Duodenal mucosa (tissue), 2 donors: ENCODE data around the gene TTLL5.

ENCODE experiments used
- H3K27ac ChIP-seq: one replicate; pipeline ENCODE4 v1.7.0; 2013; ENCODE audit warnings: low read depth, low read length
- H3K27me3 ChIP-seq, 2 donors: one replicate each; pipeline ENCODE4 v1.7.0; 2013; ENCODE audit warnings: low read length in 2 of 2, control low read depth in 1 of 2; ENCODE audit not compliant: insufficient read depth in 2 of 2, control insufficient read depth in 1 of 2
- H3K36me3 ChIP-seq, 2 donors: one replicate each; pipeline ENCODE4 v1.7.0; 2013; ENCODE audit warnings: low read length in 2 of 2, control low read depth in 1 of 2; ENCODE audit not compliant: insufficient read depth in 2 of 2, control insufficient read depth in 1 of 2
- H3K4me1 ChIP-seq, 2 donors: one replicate each; pipeline ENCODE4 v1.7.0; 2013; ENCODE audit warnings: low read length in 2 of 2, control low read depth in 1 of 2; ENCODE audit not compliant: insufficient read depth in 2 of 2, control insufficient read depth in 1 of 2
- H3K4me3 ChIP-seq, 2 donors: one replicate each; pipeline ENCODE4 v1.7.0; 2013; ENCODE audit warnings: low read length in 2 of 2, low read depth in 1 of 2
- H3K9ac ChIP-seq, 2 donors: one replicate each; pipeline ENCODE4 v1.7.0; 2013; ENCODE audit warnings: low read length in 2 of 2, low read depth in 1 of 2
- H3K9me3 ChIP-seq, 2 donors: one replicate each; pipeline ENCODE4 v1.7.0; 2013; ENCODE audit warnings: low read length in 2 of 2, control low read depth in 1 of 2; ENCODE audit not compliant: control insufficient read depth in 1 of 2

The TTLL5 gene

GRCh38 chr14:75697918-75698317 lies 36.9 kb downstream of the TTLL5 start:
- Histone ChIP-seq H3K4me3 (no peak overlapping the region), H3K36me3 (peaks cover 17 to 33% of the 10 kb centered on the region in 2 donors), H3K4me1 (no peaks in the 10 kb centered on the region), H3K27me3 (no peaks in the 10 kb centered on the region), H3K9ac (no peak overlapping the region), H3K27ac (no peak overlapping the region), H3K9me3 (no peaks in the 10 kb centered on the region)

- no peak overlapping the region for H3K4me3 ChIP-seq
- H3K36me3 ChIP-seq = peaks cover 12 to 28% of the 10 kb centered on the region in 2 donors
- H3K27me3 ChIP-seq = no peaks in the 10 kb centered on the region
- no peak overlapping the region for H3K9ac ChIP-seq
- H3K9me3 ChIP-seq = no peaks in the 10 kb centered on the region
- no peaks in the 10 kb centered on the region for H3K4me1 ChIP-seq
- H3K27ac ChIP-seq = no peak overlapping the region
Measured at GRCh38 chr14:75699331-75699730, 38.3 kb downstream of the TTLL5 start.

DNA sequence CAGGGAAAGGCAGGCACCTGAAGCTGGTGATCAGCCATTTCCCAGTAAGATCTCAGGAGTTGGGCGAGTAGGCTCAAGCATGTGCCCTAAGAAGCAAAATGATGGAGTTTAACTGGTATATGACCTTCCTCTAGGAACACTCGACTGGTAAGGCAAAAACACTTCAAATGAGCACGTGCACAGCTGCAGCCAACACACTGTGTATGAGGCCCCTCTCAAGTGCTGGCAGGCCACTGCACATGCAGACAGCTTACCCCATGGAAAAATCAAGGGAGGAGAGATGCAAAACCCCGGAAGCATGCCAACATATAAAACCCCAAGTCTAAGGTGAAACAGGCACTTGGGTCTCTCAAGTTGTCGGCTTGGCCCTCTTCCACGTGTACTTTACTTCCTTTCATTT lies 39.2 kb downstream of the TTLL5 start:
- no peaks in the 10 kb centered on the region for H3K27me3 ChIP-seq
- no peak overlapping the region for H3K9ac ChIP-seq
- H3K27ac ChIP-seq = no peak overlapping the region
- H3K9me3 ChIP-seq = no peaks in the 10 kb centered on the region
- H3K4me3 ChIP-seq = no peak overlapping the region
- no peaks in the 10 kb centered on the region for H3K4me1 ChIP-seq
- peaks cover 12 to 27% of the 10 kb centered on the region in 2 donors for H3K36me3 ChIP-seq

- Histone ChIP-seq H3K27me3 (no peaks in the 10 kb centered on the region), H3K27ac (no peak overlapping the region), H3K4me3 (no peak overlapping the region), H3K9me3 (no peaks in the 10 kb centered on the region), H3K36me3 (peaks cover 12 to 27% of the 10 kb centered on the region in 2 donors), H3K9ac (no peak overlapping the region), H3K4me1 (no peaks in the 10 kb centered on the region)
Measured at GRCh38 chr14:75702122-75702521, 41.1 kb downstream of the TTLL5 start.

DNA sequence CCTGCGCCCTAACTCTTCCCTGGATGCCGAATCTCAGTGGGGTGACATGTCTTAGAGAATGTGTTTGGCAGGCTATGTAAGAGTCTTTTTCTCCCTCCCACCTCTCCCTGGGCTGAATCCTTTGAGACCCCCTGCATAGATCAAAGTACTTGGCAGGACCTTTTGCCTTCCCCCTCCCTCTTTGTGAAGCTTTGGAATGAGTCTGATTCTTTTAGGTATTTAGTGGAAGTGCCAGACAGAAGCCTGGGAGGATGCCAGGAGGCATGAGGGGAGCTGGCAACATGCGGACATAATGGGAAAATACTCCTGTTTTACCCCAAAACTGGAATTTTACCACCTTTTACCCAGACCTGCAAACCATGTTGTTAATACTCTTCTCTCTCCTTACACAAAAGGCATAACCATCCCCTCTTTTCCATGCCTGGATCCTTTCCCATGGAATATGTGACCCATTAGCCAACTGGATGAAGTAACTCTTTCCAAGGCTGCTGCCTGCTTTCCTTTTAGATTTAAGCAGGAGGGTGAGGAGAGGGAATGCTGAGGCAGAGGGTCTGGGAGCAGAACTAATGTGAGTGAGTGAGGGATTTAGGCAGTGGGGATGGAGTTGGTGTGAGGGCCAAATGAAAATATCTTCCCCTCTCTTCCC lies 41.7 kb downstream of the TTLL5 start:
- no peaks in the 10 kb centered on the region for H3K4me1 ChIP-seq
- H3K27ac ChIP-seq = no peak overlapping the region
- no peak overlapping the region for H3K9ac ChIP-seq
- no peaks in the 10 kb centered on the region for H3K27me3 ChIP-seq
- no peaks in the 10 kb centered on the region for H3K9me3 ChIP-seq
- H3K36me3 ChIP-seq = peaks cover 12 to 29% of the 10 kb centered on the region in 2 donors
- no peak overlapping the region for H3K4me3 ChIP-seq

GRCh38 chr14:75703467-75703866 lies 42.4 kb downstream of the TTLL5 start:
- no peaks in the 10 kb centered on the region for H3K27me3 ChIP-seq
- H3K4me1 ChIP-seq = no peaks in the 10 kb centered on the region
- H3K27ac ChIP-seq = no peak overlapping the region
- no peak overlapping the region for H3K9ac ChIP-seq
- peaks cover 12 to 30% of the 10 kb centered on the region in 2 donors for H3K36me3 ChIP-seq
- no peaks in the 10 kb centered on the region for H3K9me3 ChIP-seq
- H3K4me3 ChIP-seq = no peak overlapping the region

DNA sequence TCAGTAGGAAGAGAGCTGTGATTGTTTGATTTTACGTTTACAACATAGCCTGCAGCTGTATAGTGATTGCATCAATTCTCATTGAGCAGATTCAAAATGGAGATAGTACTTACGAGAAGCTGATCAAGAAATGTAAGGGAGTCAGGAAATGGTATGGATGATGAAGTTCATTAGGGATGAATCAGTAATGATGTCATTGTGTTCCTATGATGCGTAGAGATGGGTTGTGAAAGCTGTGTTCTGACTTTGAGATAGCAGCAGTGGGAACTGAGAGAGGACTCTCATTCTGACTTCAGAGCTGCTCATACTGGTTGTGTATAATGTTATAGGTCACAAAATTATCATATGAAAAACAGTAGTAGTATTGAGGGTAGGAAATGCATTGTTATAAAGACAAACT lies 44.0 kb downstream of the TTLL5 start:
- H3K27me3 ChIP-seq = no peaks in the 10 kb centered on the region
- no peak overlapping the region for H3K9ac ChIP-seq
- peaks cover 5 to 21% of the 10 kb centered on the region in 2 donors for H3K36me3 ChIP-seq

DNA sequence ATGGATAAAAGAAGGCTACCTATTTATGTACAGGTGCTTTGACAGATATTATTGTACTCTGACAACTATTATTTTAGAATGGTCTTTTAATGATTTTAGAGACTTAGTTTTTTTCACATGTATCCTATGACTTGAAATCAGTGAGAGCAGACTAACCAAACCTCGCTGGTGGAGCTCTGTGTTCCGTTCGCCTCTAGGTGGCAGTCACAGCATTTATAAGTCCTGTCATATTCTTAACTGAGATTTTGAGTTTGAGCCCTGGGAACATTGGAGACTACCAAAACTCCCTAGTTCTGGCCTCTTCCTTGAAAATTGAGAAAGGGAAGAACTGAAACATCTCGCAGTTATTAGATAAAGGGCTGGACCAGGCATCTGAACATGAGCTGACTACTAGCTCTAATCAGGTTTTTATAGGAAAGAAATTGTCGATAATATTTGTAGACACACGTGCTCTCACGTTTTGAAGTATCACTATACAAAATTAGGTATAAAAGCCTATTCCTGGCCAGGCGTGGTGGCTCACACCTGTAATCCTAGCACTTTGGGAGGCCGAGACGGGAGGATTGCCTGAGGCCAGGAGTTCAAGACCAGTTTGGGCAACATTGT lies 48.3 kb downstream of the TTLL5 start:
- H3K9me3 ChIP-seq = no peaks in the 10 kb centered on the region
- no peak overlapping the region for H3K9ac ChIP-seq
- H3K4me3 ChIP-seq = no peak overlapping the region
- no peaks in the 10 kb centered on the region for H3K4me1 ChIP-seq
- H3K27me3 ChIP-seq = no peaks in the 10 kb centered on the region
- no peak overlapping the region for H3K27ac ChIP-seq
- peaks cover 0 to 5% of the 10 kb centered on the region in 2 donors for H3K36me3 ChIP-seq

More for the DNA sequence above, 44.0 kb downstream of the TTLL5 start:
- Histone ChIP-seq H3K4me1 (no peaks in the 10 kb centered on the region), H3K9me3 (no peaks in the 10 kb centered on the region), H3K4me3 (no peak overlapping the region), H3K27ac (no peak overlapping the region)

DNA sequence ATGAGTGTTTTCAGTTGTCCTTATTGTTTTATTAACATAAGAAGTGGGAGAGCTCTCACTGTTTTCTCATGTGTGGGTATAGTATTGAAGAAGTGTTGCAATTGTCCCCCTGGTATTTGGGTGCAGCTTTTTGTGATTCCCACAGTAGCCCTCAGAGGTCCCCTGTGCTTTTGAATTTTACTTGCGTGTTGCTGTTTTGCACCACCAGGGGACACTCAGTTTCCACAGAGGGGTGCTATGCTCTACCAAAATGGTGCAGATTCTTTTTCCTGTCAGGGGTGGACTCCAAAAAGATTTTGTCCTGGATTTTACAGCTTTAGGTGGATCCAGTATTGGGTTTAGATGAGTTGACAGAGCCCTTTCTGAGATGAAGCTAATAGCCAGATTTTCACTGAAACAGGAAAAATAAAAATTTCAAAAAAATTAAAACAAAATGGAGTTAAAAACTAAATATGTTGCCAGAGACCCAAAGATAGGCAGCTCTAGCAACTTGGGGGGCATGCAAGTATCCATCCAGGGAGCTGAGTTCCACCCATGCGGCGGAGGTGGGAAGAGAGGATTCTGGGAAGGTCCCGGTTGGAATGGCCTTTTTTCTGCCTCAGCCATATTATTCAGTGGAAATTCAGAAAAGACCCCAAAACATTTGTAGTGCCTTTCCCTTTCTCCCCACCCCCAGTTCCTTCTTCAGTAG lies 50.2 kb downstream of the TTLL5 start:
- H3K9me3 ChIP-seq = no peaks in the 10 kb centered on the region
- peaks cover 0 to 3% of the 10 kb centered on the region in 2 donors for H3K36me3 ChIP-seq
- no peaks in the 10 kb centered on the region for H3K4me1 ChIP-seq
- H3K27me3 ChIP-seq = no peaks in the 10 kb centered on the region
- H3K4me3 ChIP-seq = no peak overlapping the region
- H3K9ac ChIP-seq = no peak overlapping the region
- H3K27ac ChIP-seq = no peak overlapping the region

- no peak overlapping the region for H3K9ac ChIP-seq
- H3K4me3 ChIP-seq = no peak overlapping the region
- H3K27ac ChIP-seq = no peak overlapping the region
- no peaks in the 10 kb centered on the region for H3K9me3 ChIP-seq
- H3K4me1 ChIP-seq = no peaks in the 10 kb centered on the region
- no peaks in the 10 kb centered on the region for H3K27me3 ChIP-seq
- peaks cover 0 to 3% of the 10 kb centered on the region in 2 donors for H3K36me3 ChIP-seq
Measured at GRCh38 chr14:75711796-75712211, 50.8 kb downstream of the TTLL5 start.
